Thymus (tissue), 11 donors: ENCODE results near the gene HRAS. TPM values are rescaled to one million over a fixed set of nuclear protein-coding genes. Genes with fewer than 3 reads are reported as not detected.
A peak's percentile ranks its signal among the peaks of the same experiment; 100 is the strongest.

Experiments
- DNase-seq, 9 donors: peaks; one replicate each; pipeline ENCODE4 v3.0.0-alpha.2; 2013; ENCODE audit warnings: low spot score in 9 of 9, low read depth in 6 of 9, missing footprints in 1 of 9
- H3K27ac ChIP-seq, 2 donors: one replicate each; pipeline ENCODE4 v1.5.1; 2013; ENCODE audit warnings: control low read depth in 1 of 2, low read depth in 1 of 2, low read length in 1 of 2, mild to moderate bottlenecking in 1 of 2, moderate library complexity in 1 of 2
- H3K27me3 ChIP-seq, 2 donors: one replicate each; pipeline ENCODE4 v1.5.1; 2013; ENCODE audit warnings: low read length in 1 of 2; ENCODE audit not compliant: control insufficient read depth in 2 of 2, insufficient read depth in 1 of 2
- H3K36me3 ChIP-seq, 2 donors: one replicate each; pipeline ENCODE4 v1.5.1; 2013; ENCODE audit warnings: low read length in 1 of 2, mild to moderate bottlenecking in 1 of 2, moderate library complexity in 1 of 2; ENCODE audit not compliant: control insufficient read depth in 2 of 2, insufficient read depth in 2 of 2
- H3K4me1 ChIP-seq, 2 donors: one replicate each; pipeline ENCODE4 v1.5.1; 2013; ENCODE audit warnings: low read length in 2 of 2; ENCODE audit not compliant: control insufficient read depth in 2 of 2, insufficient read depth in 2 of 2
- H3K4me3 ChIP-seq, 2 donors: one replicate each; pipeline ENCODE4 v1.5.1; 2013; ENCODE audit warnings: low read length in 2 of 2, control low read depth in 1 of 2, mild to moderate bottlenecking in 1 of 2
- H3K9me3 ChIP-seq, 2 donors: one replicate each; pipeline ENCODE4 v1.5.1; 2013; ENCODE audit warnings: low read length in 1 of 2, mild to moderate bottlenecking in 1 of 2; ENCODE audit not compliant: control insufficient read depth in 2 of 2, insufficient read depth in 1 of 2
- WGBS: extraction: QIAGEN DNeasy Blood & Tissue Kit; methylation state at CpG from one replicate; pipeline ENCODE4 v1.1.7; 2013; 5-methylcytosine and 5-hydroxymethylcytosine counted together
- polyA plus RNA-seq: library from polyadenylated mRNA; stranded (reverse); fragments of 200-250 nt; gene quantifications from one replicate; pipeline ENCODE4 v1.2.3, GENCODE V29; 2013
- total RNA-seq: library from RNA; stranded (reverse); fragments of 120-200 nt; gene quantifications from one replicate; pipeline ENCODE4 v1.2.4, GENCODE V29; 2013
- donor health status: healthy.

Gene HRAS
- total and polyA plus RNA-seq, 2 donors, result 44.1 to 145 TPM

DNA sequence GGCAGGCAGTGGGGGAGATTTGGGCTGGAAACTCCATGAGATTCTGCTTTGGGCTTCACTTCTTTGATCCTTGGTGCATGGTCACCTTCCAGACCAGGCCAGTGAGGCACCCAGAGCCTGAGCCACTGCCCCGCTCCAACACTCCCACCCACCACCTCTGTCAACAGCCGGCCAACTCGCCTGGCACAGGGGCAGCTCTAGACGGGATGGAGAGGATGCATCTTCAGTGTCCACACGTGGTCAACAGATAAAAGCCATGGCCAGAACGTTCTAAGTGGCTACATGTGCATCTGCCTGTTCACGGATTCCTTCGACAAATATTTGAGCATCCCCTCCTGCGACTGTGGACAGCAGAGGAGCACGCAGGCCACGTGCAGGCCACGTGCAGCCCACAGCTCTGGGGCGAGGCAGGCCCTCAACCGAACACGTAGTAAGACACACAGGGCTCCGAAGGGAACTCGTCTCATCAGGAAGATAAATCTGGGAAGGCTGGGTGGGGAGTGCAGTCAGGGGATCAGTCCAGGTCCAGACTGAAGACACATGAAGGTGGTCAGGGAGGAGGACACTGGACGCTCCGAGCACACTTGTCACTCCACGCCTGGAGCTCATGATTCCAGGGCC is 3.2 kb upstream of the HRAS start:
- peaks cover 2% of the 10 kb centered on the region in 2 donors for H3K36me3 ChIP-seq
- H3K27ac ChIP-seq, result no peak overlapping the region
- H3K27me3 ChIP-seq, result peaks cover 19 to 39% of the 10 kb centered on the region in 2 donors
- no peak overlapping the region for H3K4me3 ChIP-seq
- H3K9me3 ChIP-seq, result peaks cover 0 to 6% of the 10 kb centered on the region in 2 donors
- peaks cover 23 to 31% of the 10 kb centered on the region in 2 donors for H3K4me1 ChIP-seq
- DNase-seq, result no peak
- 97% methylated on average over 20 of the region's 20 CpGs for WGBS

DNA sequence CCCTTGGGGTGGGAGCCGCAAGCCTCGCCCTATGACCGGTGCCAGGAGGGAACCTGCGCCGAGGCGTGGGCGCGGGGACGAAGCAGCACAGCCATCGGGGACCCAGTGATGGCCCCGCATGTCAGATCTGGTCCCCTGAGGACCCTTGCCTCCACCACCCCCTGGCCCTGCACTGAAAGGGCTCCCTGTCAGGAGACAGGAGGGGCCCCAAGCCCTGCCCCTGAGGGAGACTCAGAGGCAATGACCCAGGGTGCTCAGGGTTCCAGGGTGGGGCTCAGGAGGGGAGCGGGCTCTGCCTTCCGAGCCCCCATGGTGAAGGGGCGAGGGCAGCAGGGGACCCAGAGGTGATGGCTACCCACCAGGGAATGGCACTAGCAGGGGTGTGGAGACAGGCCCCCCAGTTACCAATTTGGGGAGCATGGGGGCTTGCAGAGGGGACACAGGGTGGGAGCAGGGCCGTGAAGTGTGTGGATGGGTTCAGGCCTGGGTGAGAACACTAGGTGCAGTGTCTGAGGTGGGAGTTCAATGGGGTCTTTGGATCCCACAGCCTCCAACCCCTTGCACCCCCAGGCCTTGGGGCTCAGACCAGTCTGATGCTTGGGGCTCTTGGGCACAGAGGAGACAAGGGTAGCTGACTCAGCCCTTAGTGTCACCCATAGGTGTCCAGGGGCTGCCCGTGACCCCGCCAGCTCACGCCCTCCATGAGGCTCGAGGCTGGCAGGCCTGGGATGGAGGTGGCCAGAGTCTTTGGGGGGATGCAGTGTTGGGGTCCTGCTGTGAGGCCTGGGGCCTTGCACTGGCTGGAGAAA is 2.5 kb upstream of the HRAS start:
- DNase-seq, result no peak
- WGBS, result 47% methylated on average over 19 of the region's 19 CpGs
- H3K4me1 ChIP-seq, result peaks cover 23 to 31% of the 10 kb centered on the region in 2 donors
- no peak overlapping the region for H3K27ac ChIP-seq
- H3K36me3 ChIP-seq, result peaks cover 9% of the 10 kb centered on the region in 2 donors
- peaks cover 0 to 6% of the 10 kb centered on the region in 2 donors for H3K9me3 ChIP-seq
- peaks cover 19 to 39% of the 10 kb centered on the region in 2 donors for H3K27me3 ChIP-seq
- H3K4me3 ChIP-seq, result peak overlapping the region; percentile 26 to 88

DNA sequence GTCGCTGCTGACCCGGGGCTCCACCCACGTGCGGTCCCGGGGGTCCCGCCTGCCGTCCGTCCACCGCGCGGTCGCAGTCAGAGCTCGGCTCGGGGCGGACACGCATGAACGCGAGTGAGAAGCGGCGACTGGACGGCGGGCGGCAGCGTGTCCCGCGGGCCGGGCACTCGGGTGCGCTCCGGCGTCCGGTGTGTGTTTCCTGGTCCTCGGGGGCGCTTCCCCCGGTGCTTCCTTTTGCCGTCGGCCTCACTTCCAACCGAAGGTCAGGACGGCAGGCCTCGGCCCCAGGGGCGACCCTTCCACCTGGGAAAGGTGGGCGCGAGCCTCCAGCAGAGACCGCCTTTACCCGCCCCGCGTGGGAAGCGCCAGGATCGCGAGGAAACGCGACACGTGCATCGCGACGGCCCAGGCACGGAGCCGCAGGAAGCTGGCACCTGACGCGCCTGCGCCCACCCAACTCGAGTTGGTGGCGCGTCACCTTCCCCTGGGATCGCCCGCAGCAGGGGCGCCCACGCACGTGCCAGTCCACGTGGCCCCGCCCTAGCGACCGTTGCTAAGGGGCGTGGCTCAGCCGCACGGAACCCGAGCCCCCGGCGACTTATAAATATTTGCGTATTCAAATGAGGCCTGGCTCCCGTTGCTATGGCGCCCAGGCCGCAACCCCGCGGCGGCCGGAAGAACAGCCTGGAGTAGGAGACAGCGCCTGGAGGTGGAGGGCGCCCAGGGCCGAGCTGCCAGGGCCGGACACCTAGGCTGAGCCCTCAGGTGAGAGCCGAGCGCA is 1.7 kb upstream of the HRAS start, which contains the start of gene LRRC56:
TSS of gene LRRC56 (plus strand) at position 687 of the 781 bp plus-strand sequence. CDS start 3,158 bp downstream, outside the sequence.
- peak within 1 kb of the TSS in 1 of 2 donors; percentile 3 for H3K27ac ChIP-seq
- H3K4me3 ChIP-seq, result peak within 1 kb of the TSS; percentile 26 to 88
- H3K27me3 ChIP-seq, result peaks cover 19 to 39% of the 10 kb centered on the region in 2 donors
- 2% methylated on average over 93 of the region's 93 CpGs for WGBS
- peaks cover 0 to 6% of the 10 kb centered on the region in 2 donors for H3K9me3 ChIP-seq
- H3K4me1 ChIP-seq, result peaks cover 23 to 31% of the 10 kb centered on the region in 2 donors
- H3K36me3 ChIP-seq, result peaks cover 17% of the 10 kb centered on the region in 2 donors
- peak in 4 of 9 donors; percentile 62 to 83 (median 78) for DNase-seq

DNA sequence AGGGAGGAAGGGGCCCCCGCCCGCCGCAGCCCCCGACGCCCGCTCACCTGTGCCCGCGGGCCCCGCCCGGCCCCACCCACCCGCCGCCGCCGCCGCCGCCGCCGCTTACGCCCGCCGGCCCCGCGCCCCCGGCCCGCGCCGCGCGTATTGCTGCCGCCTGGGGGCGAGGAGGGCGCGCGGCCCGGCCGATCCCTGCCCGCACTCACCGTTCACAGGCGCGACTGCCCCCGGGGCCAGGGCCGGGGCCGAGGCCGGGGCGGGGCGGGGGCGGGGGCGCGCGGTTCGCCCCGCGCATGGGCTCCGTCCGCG is 212 bp downstream of the HRAS start:
- WGBS, result 1% methylated on average over 54 of the region's 56 CpGs
- DNase-seq, result no peak
- Histone ChIP-seq H3K27me3 (peaks cover 19 to 39% of the 10 kb centered on the region in 2 donors), H3K4me1 (peaks cover 23 to 31% of the 10 kb centered on the region in 2 donors), H3K9me3 (peaks cover 0 to 6% of the 10 kb centered on the region in 2 donors), H3K36me3 (peaks cover 28 to 29% of the 10 kb centered on the region in 2 donors), H3K4me3 (peak overlapping the region in 1 of 2 donors; percentile 88), H3K27ac (peak overlapping the region in 1 of 2 donors; percentile 73)

DNA sequence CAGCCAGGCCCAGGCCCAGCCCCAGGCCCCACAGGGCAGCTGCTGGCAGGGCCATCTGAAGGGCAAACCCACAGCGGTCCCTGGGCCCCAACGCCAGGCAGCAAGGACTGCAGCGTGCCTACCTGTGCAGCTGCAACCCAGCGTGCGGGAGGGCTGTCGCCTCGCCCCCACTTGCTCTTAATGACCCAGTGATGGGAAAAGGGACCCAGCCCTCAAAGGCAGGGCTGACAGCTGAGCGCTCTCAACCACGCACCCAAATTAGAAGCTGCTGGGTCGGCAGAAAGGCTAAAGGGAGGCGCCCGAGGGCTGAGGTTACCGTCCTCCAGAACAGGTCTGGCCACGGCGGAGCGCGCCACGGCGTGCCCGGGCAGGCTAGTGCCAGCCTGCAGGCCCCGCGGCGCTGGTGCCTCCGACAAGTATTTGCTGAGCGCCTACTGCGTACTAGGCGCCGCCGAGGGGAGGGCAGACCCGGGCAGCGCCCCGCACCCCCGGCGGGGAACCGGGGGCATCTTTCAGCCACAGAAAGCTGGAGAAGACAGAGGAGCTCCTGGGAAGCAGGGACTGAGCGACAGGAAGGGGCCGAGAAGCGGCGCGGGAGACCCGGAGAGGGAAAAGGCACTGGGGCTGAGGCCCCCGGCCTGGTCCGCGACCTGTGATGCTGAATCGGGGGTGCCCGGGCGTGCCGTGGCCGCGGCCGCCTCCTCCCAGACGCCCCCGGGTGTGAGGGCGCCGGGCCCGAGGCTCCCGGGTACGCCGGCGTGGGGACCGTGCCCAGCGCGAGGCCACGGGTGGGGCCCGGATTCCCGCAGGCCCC is 773 bp downstream of the HRAS start:
- H3K4me1 ChIP-seq, result peaks cover 23 to 31% of the 10 kb centered on the region in 2 donors
- 13% methylated on average over 65 of the region's 66 CpGs for WGBS
- H3K27ac ChIP-seq, result peak overlapping the region in 1 of 2 donors; percentile 73
- peaks cover 19 to 34% of the 10 kb centered on the region in 2 donors for H3K27me3 ChIP-seq
- peaks cover 0 to 6% of the 10 kb centered on the region in 2 donors for H3K9me3 ChIP-seq
- H3K4me3 ChIP-seq, result peak overlapping the region; percentile 61 to 88
- peak in 1 of 9 donors; percentile 40 for DNase-seq
- peaks cover 29 to 31% of the 10 kb centered on the region in 2 donors for H3K36me3 ChIP-seq

DNA sequence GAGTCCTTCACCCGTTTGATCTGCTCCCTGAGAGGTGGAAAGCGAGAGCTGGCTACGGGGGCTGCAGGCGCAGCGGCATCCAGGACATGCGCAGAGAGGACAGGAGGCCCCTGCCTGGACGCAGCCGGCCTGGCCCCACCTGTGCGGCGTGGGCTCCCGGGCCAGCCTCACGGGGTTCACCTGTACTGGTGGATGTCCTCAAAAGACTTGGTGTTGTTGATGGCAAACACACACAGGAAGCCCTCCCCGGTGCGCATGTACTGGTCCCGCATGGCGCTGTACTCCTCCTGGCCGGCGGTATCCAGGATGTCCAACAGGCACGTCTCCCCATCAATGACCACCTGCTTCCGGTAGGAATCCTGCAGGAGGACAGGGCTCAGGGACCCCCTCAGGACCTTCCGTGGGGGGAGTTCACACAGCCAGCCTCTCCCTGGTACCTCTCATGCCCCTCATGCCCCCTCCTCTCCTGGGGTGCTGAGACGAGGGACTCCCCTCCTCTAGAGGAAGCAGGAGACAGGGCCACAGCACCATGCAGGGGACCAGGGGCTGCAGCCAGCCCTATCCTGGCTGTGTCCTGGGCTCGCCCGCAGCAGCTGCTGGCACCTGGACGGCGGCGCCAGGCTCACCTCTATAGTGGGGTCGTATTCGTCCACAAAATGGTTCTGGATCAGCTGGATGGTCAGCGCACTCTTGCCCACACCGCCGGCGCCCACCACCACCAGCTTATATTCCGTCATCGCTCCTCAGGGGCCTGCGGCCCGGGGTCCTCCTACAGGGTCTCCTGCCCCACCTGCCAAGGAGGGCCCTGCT is 1.6 kb downstream of the HRAS start:
- Histone ChIP-seq H3K9me3 (peaks cover 0 to 6% of the 10 kb centered on the region in 2 donors), H3K27me3 (peaks cover 19 to 30% of the 10 kb centered on the region in 2 donors), H3K27ac (no peak overlapping the region), H3K4me1 (peaks cover 23 to 31% of the 10 kb centered on the region in 2 donors), H3K4me3 (peak overlapping the region; percentile 61 to 88), H3K36me3 (peaks cover 29 to 31% of the 10 kb centered on the region in 2 donors)
- no peak for DNase-seq
- WGBS, result 97% methylated on average over 37 of the region's 37 CpGs

DNA sequence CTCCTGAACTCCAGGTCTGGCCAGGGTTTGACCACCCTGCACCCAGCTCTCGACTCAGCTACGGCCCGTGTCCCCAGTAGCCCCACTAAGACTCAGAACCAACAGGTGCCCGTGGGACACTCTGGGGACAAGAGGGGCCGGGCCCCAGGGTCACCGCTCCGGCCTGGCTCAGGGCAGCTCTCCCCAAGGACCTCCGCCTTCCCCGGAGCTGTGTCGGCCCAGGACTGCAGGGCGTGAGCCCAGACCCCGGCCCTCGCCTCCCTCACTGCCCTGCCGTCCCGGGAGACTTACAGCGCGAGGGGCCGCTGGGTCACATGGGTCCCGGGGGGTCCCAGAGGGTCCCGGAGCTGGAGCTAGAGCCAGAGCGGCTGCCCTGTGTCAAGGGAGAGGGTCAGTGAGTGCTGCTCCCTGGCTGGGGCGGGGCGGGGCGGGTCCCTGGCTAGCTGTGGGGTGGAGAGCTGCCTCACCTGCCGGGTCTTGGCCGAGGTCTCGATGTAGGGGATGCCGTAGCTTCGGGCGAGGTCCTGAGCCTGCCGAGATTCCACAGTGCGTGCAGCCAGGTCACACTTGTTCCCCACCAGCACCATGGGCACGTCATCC is 2.3 kb downstream of the HRAS start:
- H3K27me3 ChIP-seq, result peaks cover 18 to 23% of the 10 kb centered on the region in 2 donors
- H3K9me3 ChIP-seq, result peaks cover 0 to 6% of the 10 kb centered on the region in 2 donors
- 96% methylated on average over 33 of the region's 33 CpGs for WGBS
- no peak for DNase-seq
- no peak overlapping the region for H3K27ac ChIP-seq
- peaks cover 29 to 31% of the 10 kb centered on the region in 2 donors for H3K36me3 ChIP-seq
- H3K4me3 ChIP-seq, result no peak overlapping the region
- H3K4me1 ChIP-seq, result peaks cover 23 to 30% of the 10 kb centered on the region in 2 donors
